H1 (cell line): ENCODE measurements around the gene HTR6. TPM values are rescaled to one million over a fixed set of nuclear protein-coding genes. Genes with fewer than 3 reads are reported as not detected.

Experiments used
- CTCF ChIA-PET: fragments of 300-600 bp; sonication (Branson Sonifier 250); formaldehyde crosslinking; loops from one replicate; lab custom pipeline; 2021; ENCODE audit not compliant: partially characterized antibody; lab: Charles Lee
- POLR2A ChIA-PET: fragments of 300-600 bp; sonication (Branson Sonifier 250); formaldehyde crosslinking; loops from one replicate; lab custom pipeline; 2021; ENCODE audit warnings: inconsistent platforms; ENCODE audit not compliant: partially characterized antibody; lab: Charles Lee
- DNase-seq, 2 experiments: peaks; one replicate each; pipeline versions ENCODE4 v3.0.0 to v3.0.0-alpha.2; 2010 to 2022; ENCODE audit warnings: low spot score in 2 of 2, low read depth in 1 of 2, mixed read lengths in 1 of 2
- FAIRE-seq: peaks from 2 replicates; lab custom pipeline; 2011; peaks lifted over from hg19 to GRCh38; lab: Jason Lieb, UNC
- H2AFZ ChIP-seq: 2 replicates; pipeline ENCODE4 v1.8.1; 2012; ENCODE audit warnings: low read length, inconsistent platforms
- H2AK5ac ChIP-seq: 2 replicates; pipeline ENCODE4 v1.6.1; 2013; ENCODE audit warnings: low read depth, low read length
- H2BK120ac ChIP-seq: replicated peaks from 2 replicates; pipeline ENCODE3; 2013; ENCODE audit warnings: low read depth, low read length, inconsistent platforms
- H2BK12ac ChIP-seq: 2 replicates; pipeline ENCODE4 v1.6.1; 2013; ENCODE audit warnings: low read depth, low read length
- H2BK15ac ChIP-seq: 2 replicates; pipeline ENCODE4 v1.6.1; 2013; ENCODE audit warnings: low read length
- H2BK20ac ChIP-seq: 2 replicates; pipeline ENCODE4 v1.6.1; 2013; ENCODE audit warnings: low read length
- H2BK5ac ChIP-seq: 2 replicates; pipeline ENCODE4 v1.6.1; 2013; ENCODE audit warnings: low read depth, low read length
- H3K14ac ChIP-seq: 2 replicates; pipeline ENCODE4 v1.6.1; 2013; ENCODE audit warnings: inconsistent platforms; ENCODE audit not compliant: insufficient read length
- H3K18ac ChIP-seq: 2 replicates; pipeline ENCODE4 v1.6.1; 2013; ENCODE audit warnings: low read length; ENCODE audit errors: extremely low read depth
- H3K23ac ChIP-seq: 2 replicates; pipeline ENCODE4 v1.6.1; 2013; ENCODE audit warnings: inconsistent platforms; ENCODE audit not compliant: insufficient read length
- H3K23me2 ChIP-seq: 2 replicates; pipeline ENCODE4 v1.6.1; 2013; ENCODE audit warnings: low read depth, low read length
- H3K27ac ChIP-seq: 2 replicates; pipeline ENCODE4 v1.6.1; 2011; ENCODE audit warnings: low read depth, low read length, inconsistent platforms
- H3K27me3 ChIP-seq, 4 experiments: replicated peaks in 1 of 4; 1 replicate in 1 of 4; 2 replicates in 3 of 4; pipeline versions ENCODE4 v1.6.1 to v1.8.1; 2011 to 2013; ENCODE audit warnings: low read length in 3 of 4, mild to moderate bottlenecking in 3 of 4, inconsistent platforms in 2 of 4, mixed read lengths in 2 of 4, moderate library complexity in 1 of 4; ENCODE audit not compliant: control insufficient read depth in 3 of 4, insufficient read depth in 3 of 4; ENCODE audit errors: extremely low read depth in 1 of 4
- H3K36me3 ChIP-seq, 4 experiments: 2 replicates each; pipeline versions ENCODE4 v1.6.1 to v1.8.1; 2011 to 2013; ENCODE audit warnings: mild to moderate bottlenecking in 4 of 4, low read length in 3 of 4, moderate library complexity in 2 of 4, control low read depth in 1 of 4, inconsistent platforms in 1 of 4; ENCODE audit not compliant: insufficient read depth in 4 of 4, control insufficient read depth in 2 of 4
- H3K4ac ChIP-seq: replicated peaks from 2 replicates; pipeline ENCODE3; 2013; ENCODE audit warnings: low read length, low read depth, mixed read lengths, inconsistent platforms; ENCODE audit not compliant: insufficient read length
- H3K4me1 ChIP-seq, 4 experiments: replicated peaks in 1 of 4; 1 replicate in 1 of 4; 2 replicates in 3 of 4; pipeline versions ENCODE4 v1.6.1 to v1.8.1; 2011 to 2013; ENCODE audit warnings: low read length in 3 of 4, inconsistent platforms in 2 of 4, mixed read lengths in 1 of 4; ENCODE audit not compliant: insufficient read depth in 4 of 4, control insufficient read depth in 3 of 4
- H3K4me2 ChIP-seq, 2 experiments: 2 replicates each; pipeline versions ENCODE4 v1.6.1 to v1.8.1; 2011 to 2013; ENCODE audit warnings: low read depth in 2 of 2, low read length in 2 of 2, control low read depth in 1 of 2, inconsistent platforms in 1 of 2, mild to moderate bottlenecking in 1 of 2; ENCODE audit not compliant: insufficient read depth in 1 of 2
- H3K4me3 ChIP-seq, 4 experiments: fragments of 200-600, 300-600 bp in 1 of 4; sonication (generic), shearing (Covaris generic), sonication (Bioruptor Twin) in 1 of 4; 2 replicates each; pipeline versions ENCODE4 v1.5.1 to v1.8.1; 2011 to 2016; ENCODE audit warnings: low read length in 4 of 4, low read depth in 3 of 4, control low read depth in 2 of 4, inconsistent platforms in 2 of 4, mild to moderate bottlenecking in 2 of 4, mixed read lengths in 1 of 4, moderate library complexity in 1 of 4; ENCODE audit not compliant: insufficient read depth in 2 of 4; ENCODE audit errors: extremely low read depth in 1 of 4
- H3K56ac ChIP-seq: replicated peaks from 2 replicates; pipeline ENCODE3; 2013; ENCODE audit warnings: low read depth, mild to moderate bottlenecking, mixed read lengths, low read length, inconsistent platforms; ENCODE audit not compliant: insufficient read length
- H3K79me1 ChIP-seq: 2 replicates; pipeline ENCODE4 v1.6.1; 2013; ENCODE audit warnings: low read depth, low read length, control low read depth
- H3K79me2 ChIP-seq, 2 experiments: 2 replicates each; pipeline versions ENCODE4 v1.6.1 to v1.8.1; 2012 to 2013; ENCODE audit warnings: low read length in 2 of 2, mild to moderate bottlenecking in 2 of 2, inconsistent platforms in 1 of 2; ENCODE audit not compliant: insufficient read depth in 2 of 2, control insufficient read depth in 1 of 2
- H3K9ac ChIP-seq, 4 experiments: replicated peaks in 1 of 4; 1 replicate in 1 of 4; 2 replicates in 3 of 4; pipeline versions ENCODE4 v1.6.1 to v1.8.1; 2011 to 2013; ENCODE audit warnings: low read depth in 3 of 4, low read length in 3 of 4, control low read depth in 2 of 4, mild to moderate bottlenecking in 2 of 4, moderate library complexity in 2 of 4, inconsistent platforms in 1 of 4; ENCODE audit errors: extremely low read depth in 1 of 4
- H3K9me3 ChIP-seq, 2 experiments: 2 replicates each; pipeline versions ENCODE4 v1.6.1 to v1.8.1; 2012 to 2013; ENCODE audit warnings: mild to moderate bottlenecking in 2 of 2, moderate library complexity in 2 of 2, control low read depth in 1 of 2, inconsistent platforms in 1 of 2, low read depth in 1 of 2, low read length in 1 of 2, mixed read lengths in 1 of 2; ENCODE audit not compliant: insufficient read depth in 2 of 2
- H4K20me1 ChIP-seq, 2 experiments: replicated peaks in 1 of 2; 2 replicates each; pipeline versions ENCODE3 to v1.8.1; 2011 to 2013; ENCODE audit warnings: inconsistent platforms in 2 of 2, low read length in 2 of 2, mild to moderate bottlenecking in 1 of 2; ENCODE audit not compliant: insufficient read depth in 2 of 2, control insufficient read depth in 1 of 2
- H4K5ac ChIP-seq: 2 replicates; pipeline ENCODE4 v1.6.1; 2013; ENCODE audit warnings: low read length, low read depth, mixed read lengths, inconsistent platforms; ENCODE audit not compliant: insufficient read length
- H4K8ac ChIP-seq: 2 replicates; pipeline ENCODE4 v1.8.0; 2013; ENCODE audit warnings: mild to moderate bottlenecking, moderate library complexity, low read length, inconsistent platforms; ENCODE audit not compliant: insufficient read depth; ENCODE audit errors: extremely low read depth
- H4K91ac ChIP-seq: replicated peaks from 2 replicates; pipeline ENCODE3; 2013; ENCODE audit warnings: low read length, mixed read lengths, inconsistent platforms; ENCODE audit not compliant: insufficient read length
- EP300 ChIP-seq, 2 experiments: IDR thresholded peaks; 1 replicate in 1 of 2; 2 replicates in 1 of 2; pipeline ENCODE4 v1.6.1; 2011 to 2012; ENCODE audit warnings: low read depth in 2 of 2, low read length in 2 of 2, mild to moderate bottlenecking in 2 of 2, borderline replicate concordance in 1 of 2, inconsistent platforms in 1 of 2, moderate library complexity in 1 of 2
- GABPA ChIP-seq: IDR thresholded peaks from 2 replicates; pipeline ENCODE4 v1.6.1; 2011; ENCODE audit warnings: mild to moderate bottlenecking, low read length, moderate library complexity, borderline replicate concordance; ENCODE audit not compliant: insufficient read depth
- RAD21 ChIP-seq, 2 experiments: IDR thresholded peaks in 1 of 2; conservative IDR thresholded peaks in 1 of 2; 2 replicates each; pipeline ENCODE4 v1.6.1; 2011; ENCODE audit warnings: low read depth in 2 of 2, low read length in 2 of 2, improper control_type of control experiment in 1 of 2, inconsistent platforms in 1 of 2, mild to moderate bottlenecking in 1 of 2, moderate library complexity in 1 of 2
- SIRT6 ChIP-seq: IDR thresholded peaks from one replicate; pipeline ENCODE4 v1.7.1; 2012; ENCODE audit warnings: low read length, inconsistent platforms
- SP1 ChIP-seq: IDR thresholded peaks from 2 replicates; pipeline ENCODE4 v1.6.1; 2011; ENCODE audit warnings: low read depth, low read length
- TBP ChIP-seq: IDR thresholded peaks from 2 replicates; pipeline ENCODE4 v1.6.1; 2011; ENCODE audit warnings: low read depth, low read length, improper control_type of control experiment
- WGBS, 2 experiments: shearing (Covaris generic) in 1 of 2; methylation state at CpG; one replicate each; pipeline versions ENCODE4 v1.1.6 to v1.1.7; 2013 to 2015; ENCODE audit warnings: low lambda C conversion rate in 2 of 2, mixed read lengths in 2 of 2, inconsistent platforms in 1 of 2, low coverage in 1 of 2, missing lambda C conversion rate in 1 of 2; ENCODE audit not compliant: insufficient replicate concordance in 2 of 2, insufficient coverage in 1 of 2, insufficient read length in 1 of 2; ENCODE audit errors: extremely low coverage in 1 of 2, missing lambda C conversion rate in 1 of 2; 5-methylcytosine and 5-hydroxymethylcytosine counted together
- polyA plus RNA-seq, 7 experiments: library from polyadenylated mRNA; depleted of rRNA in 3 of 7; stranded (reverse) in 5 of 7; unstranded in 2 of 7; fragments of >200 nt in 5 of 7; fragments of 200-250 nt in 2 of 7; gene quantifications; 1 replicate in 5 of 7; 2 replicates in 1 of 7; 4 replicates in 1 of 7; pipeline versions ENCODE4 v1.2.1 to v1.2.3, GENCODE V29; 2011 to 2013; ENCODE audit warnings: missing spikeins in 2 of 7, mixed read lengths in 2 of 7
- total RNA-seq: library from RNA; stranded (reverse); fragmentation: NEBNext Ultra II Directional; extraction: Animal tissue kit (Norgen Biotek cat#: 25700); gene quantifications from 2 replicates; pipeline ENCODE4 v1.2.1, GENCODE V29; 2021
- TF ChIP-seq, protein P1 (sequence below): IDR thresholded peaks from 2 replicates; pipeline ENCODE4 v1.6.1; 2011; ENCODE audit warnings: low read length, improper control_type of control experiment

The HTR6 gene
- total and polyA plus RNA-seq, 2 of the 8 experiments (the other 6 are each of a cell fraction or from before 2014, with no cell fraction given): 0.76 to 0.95 TPM

GRCh38 chr1:19622204-19622603 lies 42.5 kb upstream of the HTR6 start:
- Histone ChIP-seq H3K4ac (no peak overlapping the region), H3K79me1 (no peaks in the 10 kb centered on the region; the same call in 1 of the 2 replicates), H2BK5ac (no peak overlapping the region), H2BK12ac (no peak overlapping the region), H2AK5ac (no peak overlapping the region), H3K56ac (no peak overlapping the region), H3K27ac (no peak overlapping the region), H4K8ac (no peak overlapping the region), H3K4me2 (no peak overlapping the region), H3K36me3 (peaks cover 0 to 15% (median 14%) of the 10 kb centered on the region in 4 experiments; a peak in 7 of 8 replicates), H2AFZ (no peak overlapping the region), H3K14ac (no peak overlapping the region), H3K23ac (no peak overlapping the region), H4K91ac (no peak overlapping the region), H3K4me1 (peaks cover 0 to 10% (median 2%) of the 10 kb centered on the region in 4 experiments; a peak in 3 of 7 replicates), H3K18ac (no peak overlapping the region), H3K23me2 (no peaks in the 10 kb centered on the region), H2BK120ac (no peak overlapping the region), H3K4me3 (no peak overlapping the region), H4K5ac (no peak overlapping the region), H3K27me3 (no peaks in the 10 kb centered on the region), H3K9me3 (no peaks in the 10 kb centered on the region), H2BK20ac (no peak overlapping the region), H3K9ac (no peak overlapping the region), H3K79me2 (peaks cover 0 to 26% of the 10 kb centered on the region in 2 experiments; a peak in 2 of 4 replicates), H4K20me1 (peaks cover 0 to 2% of the 10 kb centered on the region in 2 experiments), H2BK15ac (no peak overlapping the region)
- DNase-seq (no peak), FAIRE-seq (no peak)
- 84% methylated on average over 1 of the region's 1 CpG; no CpG with 5 or more reads in 1 of the 2 experiments for WGBS, 2 experiments
- CTCF ChIA-PET: no interaction called here
- POLR2A ChIA-PET: no interaction called here
- TF ChIP-seq EP300 (IDR thresholded peaks at IDR 0.05; ENCODE audit: borderline replicate concordance in 1 of 2, low read depth in 2 of 2, low read length in 2 of 2) (no peak), TBP (no peak), RAD21 (IDR thresholded peaks at IDR 0.05 in 1 of 2, conservative IDR thresholded peaks at IDR 0.05 in 1 of 2; ENCODE audit: low read depth in 2 of 2, low read length in 2 of 2) (no peak), SIRT6 (no peak), GABPA (no peak), SP1 (no peak)
- TF ChIP-seq, protein P1, sequence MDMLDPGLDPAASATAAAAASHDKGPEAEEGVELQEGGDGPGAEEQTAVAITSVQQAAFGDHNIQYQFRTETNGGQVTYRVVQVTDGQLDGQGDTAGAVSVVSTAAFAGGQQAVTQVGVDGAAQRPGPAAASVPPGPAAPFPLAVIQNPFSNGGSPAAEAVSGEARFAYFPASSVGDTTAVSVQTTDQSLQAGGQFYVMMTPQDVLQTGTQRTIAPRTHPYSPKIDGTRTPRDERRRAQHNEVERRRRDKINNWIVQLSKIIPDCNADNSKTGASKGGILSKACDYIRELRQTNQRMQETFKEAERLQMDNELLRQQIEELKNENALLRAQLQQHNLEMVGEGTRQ: no peak
